ENCODE measurements around the gene FLAD1.

DNA sequence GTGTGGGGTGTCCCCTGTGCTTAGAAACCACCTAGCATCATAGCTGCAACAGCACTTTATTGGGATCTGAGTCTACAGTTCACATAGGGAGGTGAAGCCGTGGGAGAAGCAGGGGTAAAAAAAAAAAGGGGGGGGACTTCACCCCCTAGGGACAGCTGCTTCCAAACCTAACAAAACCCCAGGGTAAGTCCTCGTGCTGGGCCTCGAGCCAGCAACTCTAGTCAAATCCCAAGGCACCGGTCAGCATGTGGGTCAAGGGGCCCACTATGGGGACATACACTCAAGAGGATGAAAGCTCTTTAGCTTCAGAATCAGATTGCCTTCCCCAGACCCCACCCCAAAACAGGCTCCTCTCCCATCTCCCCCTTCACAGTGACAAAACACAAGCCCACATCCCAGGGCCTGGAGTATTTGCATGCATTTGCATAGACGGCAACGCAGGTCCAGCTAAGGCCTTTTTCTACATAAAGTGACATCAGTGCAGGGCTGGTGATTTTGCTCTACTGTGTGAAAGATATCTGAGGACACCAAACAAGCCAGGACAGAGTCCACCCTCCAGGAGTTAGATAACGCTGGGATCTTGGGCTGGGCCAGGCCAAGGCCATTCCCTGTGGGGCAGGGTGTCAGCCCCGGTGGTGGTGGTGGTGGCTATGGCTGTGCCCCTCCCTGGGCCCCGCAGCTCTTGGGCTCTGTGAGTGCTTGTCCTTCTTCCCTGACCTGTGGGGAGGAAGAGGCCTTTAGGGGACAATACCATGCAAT lies 38.6 kb upstream of the FLAD1 start:
- no peak for TF ChIP-seq EZH2phosphoT487 (IDR thresholded peaks at IDR 0.05; ENCODE audit: borderline replicate concordance)
- TF ChIP-seq, protein P1, sequence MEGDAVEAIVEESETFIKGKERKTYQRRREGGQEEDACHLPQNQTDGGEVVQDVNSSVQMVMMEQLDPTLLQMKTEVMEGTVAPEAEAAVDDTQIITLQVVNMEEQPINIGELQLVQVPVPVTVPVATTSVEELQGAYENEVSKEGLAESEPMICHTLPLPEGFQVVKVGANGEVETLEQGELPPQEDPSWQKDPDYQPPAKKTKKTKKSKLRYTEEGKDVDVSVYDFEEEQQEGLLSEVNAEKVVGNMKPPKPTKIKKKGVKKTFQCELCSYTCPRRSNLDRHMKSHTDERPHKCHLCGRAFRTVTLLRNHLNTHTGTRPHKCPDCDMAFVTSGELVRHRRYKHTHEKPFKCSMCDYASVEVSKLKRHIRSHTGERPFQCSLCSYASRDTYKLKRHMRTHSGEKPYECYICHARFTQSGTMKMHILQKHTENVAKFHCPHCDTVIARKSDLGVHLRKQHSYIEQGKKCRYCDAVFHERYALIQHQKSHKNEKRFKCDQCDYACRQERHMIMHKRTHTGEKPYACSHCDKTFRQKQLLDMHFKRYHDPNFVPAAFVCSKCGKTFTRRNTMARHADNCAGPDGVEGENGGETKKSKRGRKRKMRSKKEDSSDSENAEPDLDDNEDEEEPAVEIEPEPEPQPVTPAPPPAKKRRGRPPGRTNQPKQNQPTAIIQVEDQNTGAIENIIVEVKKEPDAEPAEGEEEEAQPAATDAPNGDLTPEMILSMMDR (conservative IDR thresholded peaks at IDR 0.05; ENCODE audit: low read length) = no peak
